ENCODE results near the gene CCDC63. TPM values are rescaled to one million over a fixed set of nuclear protein-coding genes. Genes with fewer than 3 reads are reported as not detected.
"Not testable (repeated sequence)": the region's sequence is repeated elsewhere in the genome, so short reads cannot be mapped to it uniquely, and the experiment has no call there.

The CCDC63 gene
- total and polyA plus RNA-seq, 3 experiments from 2014 or later: not detected

DNA sequence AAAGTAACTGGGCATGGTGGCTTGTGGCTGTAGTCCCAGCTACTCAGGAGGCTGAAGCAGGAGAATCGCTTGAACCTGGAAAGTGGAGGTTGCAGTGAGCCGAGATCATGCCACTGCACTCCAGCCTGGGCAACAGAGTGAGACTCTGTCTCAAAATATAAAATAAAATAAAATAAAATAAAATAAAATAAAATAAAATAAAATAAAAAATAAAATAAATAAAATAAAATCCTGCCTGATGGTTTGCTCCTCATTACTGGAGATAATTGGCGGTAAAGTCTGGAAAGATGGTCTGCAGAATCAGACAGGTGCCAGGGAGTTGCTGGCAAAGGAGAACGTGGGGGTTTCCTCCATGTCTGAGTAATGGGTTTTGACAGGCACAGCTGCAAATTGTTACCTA, 11.2 kb downstream of the CCDC63 start:
- H3K4me1 ChIP-seq (ENCODE audit: insufficient read depth, low read length); H3K27me3 ChIP-seq (ENCODE audit: insufficient read depth, low read length, poor library complexity, severe bottlenecking); H3K9me3 ChIP-seq (ENCODE audit: low read length); H3K9me3 Mint-ChIP-seq; H3K36me3 ChIP-seq (ENCODE audit: insufficient read depth, low read length); CTCF ChIA-PET; POLR2A ChIA-PET; H3K4me3 ChIP-seq (ENCODE audit: low read length); H3K27ac Mint-ChIP-seq; H3K4me1 Mint-ChIP-seq; H3K4me3 Mint-ChIP-seq; H3K36me3 Mint-ChIP-seq; H3K27ac ChIP-seq (ENCODE audit: low read depth, low read length); DNase-seq: not testable (repeated sequence)
- peaks cover 8 to 14% of the 10 kb centered on the region in 2 donors for H3K27me3 Mint-ChIP-seq

DNA sequence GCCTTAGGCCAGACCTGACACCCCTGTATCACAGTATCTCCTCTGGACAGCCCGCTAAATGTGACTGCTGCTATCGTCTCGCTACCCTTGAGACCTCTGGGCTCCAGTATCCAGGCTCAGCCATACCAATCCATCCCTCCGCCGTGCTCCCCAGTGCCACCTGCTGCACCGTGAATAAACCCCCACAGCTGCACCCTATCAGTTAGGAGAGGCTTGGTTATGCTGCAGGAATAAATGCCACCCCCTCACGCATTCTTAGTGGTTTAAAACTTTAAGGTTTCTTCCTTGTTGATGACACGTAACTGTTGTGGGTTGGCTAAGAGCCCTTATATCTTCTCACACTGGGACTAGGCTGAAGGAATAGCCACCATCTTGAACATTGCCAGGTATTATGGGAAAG, 12.1 kb downstream of the CCDC63 start:
- no peaks in the 10 kb centered on the region for H3K27me3 ChIP-seq (ENCODE audit: insufficient read depth, low read length, poor library complexity, severe bottlenecking)
- Mint-ChIP-seq H3K27me3 (peaks cover 2 to 5% of the 10 kb centered on the region in 2 donors), H3K36me3 (no peaks in the 10 kb centered on the region), H3K9me3 (peaks cover 0 to 2% (median 0%) of the 10 kb centered on the region in 5 donors), H3K27ac (no peak overlapping the region), H3K4me1 (peaks cover 0 to 4% (median 0%) of the 10 kb centered on the region in 3 donors), H3K4me3 (no peak overlapping the region)
- DNase-seq: no peak
- no peak overlapping the region for H3K27ac ChIP-seq (ENCODE audit: low read depth, low read length)
- no peak overlapping the region for H3K4me3 ChIP-seq (ENCODE audit: low read length)
- POLR2A ChIA-PET: interaction anchor here (0.5 kb wide), 1 partner anchor 490 kb away, joined by 4 read pairs; no protein-coding TSS in a partner anchor
- no peaks in the 10 kb centered on the region for H3K36me3 ChIP-seq (ENCODE audit: insufficient read depth, low read length)
- CTCF ChIA-PET: no interaction called here
- no peaks in the 10 kb centered on the region for H3K4me1 ChIP-seq (ENCODE audit: insufficient read depth, low read length)
- H3K9me3 ChIP-seq (ENCODE audit: low read length): no peaks in the 10 kb centered on the region

DNA sequence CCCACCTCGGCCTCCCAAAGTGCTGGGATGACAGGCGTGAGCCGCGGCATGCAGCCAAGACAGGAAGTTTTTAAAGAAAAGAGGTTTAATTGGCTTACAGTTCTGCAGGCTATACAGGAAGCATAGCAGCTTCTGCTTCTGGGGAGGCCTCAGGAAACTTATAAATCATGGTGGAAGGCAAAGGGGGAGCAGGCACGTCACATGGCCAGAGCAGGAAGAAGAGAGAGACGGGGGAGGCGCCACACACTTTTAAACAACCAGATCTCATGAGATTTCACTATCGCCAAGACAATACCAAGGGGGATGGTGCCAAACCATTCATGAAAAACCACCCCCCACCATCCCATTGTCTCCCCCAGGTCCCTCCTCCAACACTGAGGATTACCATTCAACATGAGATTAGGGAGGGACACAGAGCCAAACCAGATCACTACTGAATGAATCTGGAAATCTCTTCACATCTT, 14.1 kb downstream of the CCDC63 start:
- no peak overlapping the region for H3K27ac ChIP-seq (ENCODE audit: low read depth, low read length)
- no peak for DNase-seq
- H3K4me3 ChIP-seq (ENCODE audit: low read length): no peak overlapping the region
- no peak overlapping the region for H3K27ac Mint-ChIP-seq
- ChIA-PET CTCF (no interaction called here), POLR2A (no interaction called here)
- no peaks in the 10 kb centered on the region for H3K4me1 ChIP-seq (ENCODE audit: insufficient read depth, low read length)
- H3K9me3 ChIP-seq (ENCODE audit: low read length): no peaks in the 10 kb centered on the region
- H3K4me1 Mint-ChIP-seq: peaks cover 0 to 4% (median 0%) of the 10 kb centered on the region in 3 donors
- no peaks in the 10 kb centered on the region for H3K9me3 Mint-ChIP-seq
- no peak overlapping the region for H3K4me3 Mint-ChIP-seq
- no peaks in the 10 kb centered on the region for H3K27me3 ChIP-seq (ENCODE audit: insufficient read depth, low read length, poor library complexity, severe bottlenecking)
- H3K27me3 Mint-ChIP-seq: peaks cover 4% of the 10 kb centered on the region in 2 donors
- no peaks in the 10 kb centered on the region for H3K36me3 ChIP-seq (ENCODE audit: insufficient read depth, low read length)
- H3K36me3 Mint-ChIP-seq: no peaks in the 10 kb centered on the region

DNA sequence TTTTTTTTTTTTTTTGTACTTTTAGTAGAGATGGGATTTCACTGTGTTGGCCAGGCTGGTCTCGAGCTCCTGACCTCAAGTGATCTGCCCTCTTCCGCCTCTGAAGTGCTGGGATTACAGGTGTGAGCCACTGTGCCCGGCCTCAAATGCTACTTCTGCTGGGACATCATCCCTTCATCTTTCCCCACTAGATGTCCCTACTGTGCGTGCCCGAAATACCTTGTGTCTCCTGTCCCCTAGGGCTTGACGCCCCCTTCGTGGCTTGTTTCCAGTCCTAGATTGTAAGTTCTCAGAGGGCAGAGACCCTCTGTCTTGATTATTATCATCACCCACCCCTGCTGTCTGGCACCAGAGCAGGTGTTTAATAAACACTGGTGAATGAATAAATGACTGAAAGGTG, 14.9 kb downstream of the CCDC63 start:
- DNase-seq: no peak
- peaks cover 4% of the 10 kb centered on the region in 2 donors for H3K27me3 Mint-ChIP-seq
- H3K36me3 ChIP-seq (ENCODE audit: insufficient read depth, low read length): no peaks in the 10 kb centered on the region
- no peak overlapping the region for H3K4me3 Mint-ChIP-seq
- no peak overlapping the region for H3K4me3 ChIP-seq (ENCODE audit: low read length)
- no peak overlapping the region for H3K27ac ChIP-seq (ENCODE audit: low read depth, low read length)
- ChIA-PET CTCF (no interaction called here), POLR2A (no interaction called here)
- H3K4me1 Mint-ChIP-seq: peaks cover 0 to 4% (median 0%) of the 10 kb centered on the region in 3 donors
- no peaks in the 10 kb centered on the region for H3K9me3 ChIP-seq (ENCODE audit: low read length)
- H3K27ac Mint-ChIP-seq: no peak overlapping the region
- no peaks in the 10 kb centered on the region for H3K36me3 Mint-ChIP-seq
- H3K27me3 ChIP-seq (ENCODE audit: insufficient read depth, low read length, poor library complexity, severe bottlenecking): no peaks in the 10 kb centered on the region
- no peaks in the 10 kb centered on the region for H3K4me1 ChIP-seq (ENCODE audit: insufficient read depth, low read length)
- no peaks in the 10 kb centered on the region for H3K9me3 Mint-ChIP-seq

DNA sequence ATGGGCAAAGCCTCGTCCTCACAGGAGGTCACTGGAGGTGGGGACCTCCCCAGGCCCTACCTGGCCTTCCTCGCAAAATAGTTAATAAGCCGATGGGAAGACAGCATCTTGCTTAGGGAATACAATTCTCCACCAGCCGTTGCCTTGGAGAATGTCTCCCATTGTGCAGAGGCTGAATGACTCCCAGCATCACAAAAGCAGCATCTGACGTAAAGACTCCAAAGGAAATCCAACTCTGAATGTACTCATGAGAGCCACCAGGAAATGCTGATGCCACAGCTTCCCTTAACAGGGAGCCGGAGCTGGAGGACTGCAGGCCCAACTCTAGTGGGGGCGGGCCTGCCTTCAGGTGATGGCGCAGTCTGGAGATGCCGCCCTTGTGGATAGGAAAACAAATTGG, 15.5 kb downstream of the CCDC63 start:
- no peak overlapping the region for H3K4me3 ChIP-seq (ENCODE audit: low read length)
- H3K9me3 Mint-ChIP-seq: no peaks in the 10 kb centered on the region
- no peak overlapping the region for H3K27ac Mint-ChIP-seq
- ChIA-PET POLR2A (no interaction called here), CTCF (no interaction called here)
- no peaks in the 10 kb centered on the region for H3K36me3 Mint-ChIP-seq
- H3K9me3 ChIP-seq (ENCODE audit: low read length): no peaks in the 10 kb centered on the region
- H3K4me1 ChIP-seq (ENCODE audit: insufficient read depth, low read length): no peaks in the 10 kb centered on the region
- peaks cover 4% of the 10 kb centered on the region in 2 donors for H3K27me3 Mint-ChIP-seq
- no peak overlapping the region for H3K4me3 Mint-ChIP-seq
- no peaks in the 10 kb centered on the region for H3K36me3 ChIP-seq (ENCODE audit: insufficient read depth, low read length)
- DNase-seq: no peak
- peaks cover 0 to 4% (median 0%) of the 10 kb centered on the region in 3 donors for H3K4me1 Mint-ChIP-seq
- no peak overlapping the region for H3K27ac ChIP-seq (ENCODE audit: low read depth, low read length)
- no peaks in the 10 kb centered on the region for H3K27me3 ChIP-seq (ENCODE audit: insufficient read depth, low read length, poor library complexity, severe bottlenecking)

DNA sequence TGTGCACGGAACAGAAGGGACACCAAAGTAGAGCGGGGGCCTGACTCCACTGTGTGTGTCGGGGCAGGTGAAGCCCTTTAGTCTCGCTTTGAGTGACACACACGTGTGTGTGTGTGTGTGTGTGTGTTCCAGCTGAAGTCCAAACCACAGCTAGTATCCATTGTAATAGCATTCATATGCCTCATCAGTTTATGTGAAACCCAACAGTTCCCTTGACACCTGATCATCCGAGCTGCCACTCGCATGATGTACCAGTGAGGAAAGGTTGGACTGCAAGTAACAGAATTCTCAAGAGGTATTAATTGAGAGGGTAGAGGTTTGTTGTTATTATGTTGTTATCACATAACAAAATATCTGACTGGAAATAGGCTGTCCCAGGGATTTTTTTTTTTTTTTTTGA, 16.4 kb downstream of the CCDC63 start:
- Histone ChIP-seq H3K27ac (ENCODE audit: low read depth, low read length) (no peak overlapping the region), H3K27me3 (ENCODE audit: insufficient read depth, low read length, poor library complexity, severe bottlenecking) (no peaks in the 10 kb centered on the region), H3K9me3 (ENCODE audit: low read length) (no peaks in the 10 kb centered on the region), H3K4me3 (ENCODE audit: low read length) (no peak overlapping the region), H3K36me3 (ENCODE audit: insufficient read depth, low read length) (no peaks in the 10 kb centered on the region), H3K4me1 (ENCODE audit: insufficient read depth, low read length) (no peaks in the 10 kb centered on the region)
- Mint-ChIP-seq H3K4me3 (no peak overlapping the region), H3K4me1 (peaks cover 0 to 4% (median 0%) of the 10 kb centered on the region in 3 donors), H3K27ac (no peak overlapping the region), H3K9me3 (no peaks in the 10 kb centered on the region), H3K36me3 (no peaks in the 10 kb centered on the region), H3K27me3 (peaks cover 0 to 4% of the 10 kb centered on the region in 2 donors)
- DNase-seq: no peak
- ChIA-PET CTCF (no interaction called here), POLR2A (interaction anchor here (0.6 kb wide), 1 partner anchor 300 kb away, joined by 3 read pairs; no protein-coding TSS in a partner anchor)

DNA sequence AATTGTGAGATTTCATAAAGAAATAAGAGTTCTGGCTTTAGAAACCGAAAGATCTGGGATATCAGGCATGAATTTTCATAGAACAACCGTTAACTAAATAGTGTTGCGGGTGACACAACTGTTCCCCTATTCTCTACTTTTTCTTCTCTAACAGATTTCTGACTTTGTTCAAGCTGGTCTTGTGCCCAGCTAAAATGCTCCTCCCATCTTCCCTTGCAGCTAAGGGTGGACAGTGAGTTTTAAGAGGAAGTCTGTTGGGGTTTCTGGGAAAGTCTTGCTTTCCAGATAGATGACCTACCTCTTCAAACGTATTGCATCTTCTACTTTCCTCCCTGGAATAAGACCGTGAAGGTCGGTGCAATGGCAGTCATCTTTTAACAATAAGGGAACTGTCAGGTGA, 18.7 kb downstream of the CCDC63 start:
- H3K36me3 Mint-ChIP-seq: no peaks in the 10 kb centered on the region
- no peak overlapping the region for H3K4me3 Mint-ChIP-seq
- no peaks in the 10 kb centered on the region for H3K9me3 Mint-ChIP-seq
- H3K36me3 ChIP-seq (ENCODE audit: insufficient read depth, low read length): no peaks in the 10 kb centered on the region
- H3K4me1 ChIP-seq (ENCODE audit: insufficient read depth, low read length): no peaks in the 10 kb centered on the region
- H3K4me3 ChIP-seq (ENCODE audit: low read length): no peak overlapping the region
- H3K4me1 Mint-ChIP-seq: peaks cover 0 to 4% (median 0%) of the 10 kb centered on the region in 3 donors
- POLR2A ChIA-PET: no interaction called here
- no peak overlapping the region for H3K27ac Mint-ChIP-seq
- no peak overlapping the region for H3K27ac ChIP-seq (ENCODE audit: low read depth, low read length)
- peaks cover 2 to 8% of the 10 kb centered on the region in 2 donors for H3K27me3 Mint-ChIP-seq
- H3K27me3 ChIP-seq (ENCODE audit: insufficient read depth, low read length, poor library complexity, severe bottlenecking): no peaks in the 10 kb centered on the region
- DNase-seq: no peak
- no peaks in the 10 kb centered on the region for H3K9me3 ChIP-seq (ENCODE audit: low read length)
- CTCF ChIA-PET: no interaction called here

DNA sequence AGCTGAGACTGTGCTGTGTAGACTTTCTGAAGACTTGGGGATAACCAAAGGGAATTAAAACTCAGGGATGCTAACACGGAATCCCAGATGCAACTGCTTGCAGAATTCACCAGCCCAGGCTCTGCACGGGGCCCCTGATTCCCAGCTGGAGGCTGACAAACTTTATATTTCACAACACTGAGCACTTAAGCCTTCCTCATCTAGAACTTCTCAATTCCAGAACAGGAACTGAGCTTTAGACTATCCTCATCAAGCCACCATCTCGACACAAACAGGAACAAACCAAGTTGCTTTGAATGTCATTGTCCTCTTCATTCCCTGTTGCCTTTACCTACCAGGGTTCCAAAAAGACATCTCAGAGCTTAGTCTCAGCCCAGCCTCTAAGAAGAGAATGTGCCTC, 22.2 kb downstream of the CCDC63 start:
- H3K9me3 Mint-ChIP-seq: peaks cover 0 to 1% (median 0%) of the 10 kb centered on the region in 5 donors
- Histone ChIP-seq H3K9me3 (ENCODE audit: low read length) (no peaks in the 10 kb centered on the region), H3K27me3 (ENCODE audit: insufficient read depth, low read length, poor library complexity, severe bottlenecking) (no peaks in the 10 kb centered on the region), H3K4me1 (ENCODE audit: insufficient read depth, low read length) (no peaks in the 10 kb centered on the region), H3K36me3 (ENCODE audit: insufficient read depth, low read length) (no peaks in the 10 kb centered on the region), H3K27ac (ENCODE audit: low read depth, low read length) (no peak overlapping the region), H3K4me3 (ENCODE audit: low read length) (no peak overlapping the region)
- no peak overlapping the region for H3K4me3 Mint-ChIP-seq
- ChIA-PET CTCF (interaction anchor here (0.9 kb wide), 1 partner anchor 25 kb away, joined by 3 read pairs; no protein-coding TSS in a partner anchor), POLR2A (no interaction called here)
- no peak overlapping the region for H3K27ac Mint-ChIP-seq
- no peaks in the 10 kb centered on the region for H3K4me1 Mint-ChIP-seq
- H3K27me3 Mint-ChIP-seq: peaks cover 11 to 14% of the 10 kb centered on the region in 2 donors
- H3K36me3 Mint-ChIP-seq: no peaks in the 10 kb centered on the region
- no peak for DNase-seq

DNA sequence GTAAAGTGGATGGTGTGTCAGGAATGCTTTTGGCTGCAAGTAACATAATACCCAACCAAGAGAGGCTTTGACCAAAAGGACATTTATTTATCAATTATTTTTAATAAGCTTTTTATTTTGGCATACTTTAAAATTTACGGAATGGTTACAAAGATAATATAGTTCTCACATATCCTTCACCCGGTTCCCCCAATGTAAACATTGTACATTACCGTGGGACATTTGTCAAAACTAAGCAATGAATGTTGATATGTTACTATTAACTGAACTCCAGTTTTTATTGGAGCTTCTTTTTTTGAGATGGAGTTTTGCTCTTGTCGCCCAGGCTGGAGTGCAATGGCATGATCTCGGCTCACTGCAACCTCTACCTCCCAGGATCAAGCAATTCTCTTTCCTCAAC, 23.0 kb downstream of the CCDC63 start:
- Histone ChIP-seq H3K4me3 (ENCODE audit: low read length) (no peak overlapping the region), H3K9me3 (ENCODE audit: low read length) (no peaks in the 10 kb centered on the region), H3K4me1 (ENCODE audit: insufficient read depth, low read length) (no peaks in the 10 kb centered on the region), H3K27me3 (ENCODE audit: insufficient read depth, low read length, poor library complexity, severe bottlenecking) (no peaks in the 10 kb centered on the region), H3K36me3 (ENCODE audit: insufficient read depth, low read length) (no peaks in the 10 kb centered on the region), H3K27ac (ENCODE audit: low read depth, low read length) (no peak overlapping the region)
- ChIA-PET CTCF (no interaction called here), POLR2A (no interaction called here)
- Mint-ChIP-seq H3K27ac (no peak overlapping the region), H3K27me3 (peaks cover 9 to 14% of the 10 kb centered on the region in 2 donors), H3K36me3 (no peaks in the 10 kb centered on the region), H3K9me3 (peaks cover 0 to 1% (median 0%) of the 10 kb centered on the region in 5 donors), H3K4me1 (no peaks in the 10 kb centered on the region), H3K4me3 (no peak overlapping the region)
- DNase-seq: no peak
